ENCODE results near the gene SART1. TPM values are rescaled to one million over a fixed set of nuclear protein-coding genes. Genes with fewer than 3 reads are reported as not detected.

SART1 gene
- total and polyA plus RNA-seq, 4 donors, result 29.2 to 68.2 (median 51.9) TPM

GRCh38 chr11:65975771-65976170 lies 14.2 kb downstream of the SART1 start:
- H3K36me3 ChIP-seq (ENCODE audit: control insufficient read depth, insufficient read depth, low read length), result peaks cover 81% of the 10 kb centered on the region
- no peaks in the 10 kb centered on the region for H3K4me1 ChIP-seq (ENCODE audit: control insufficient read depth, insufficient read depth, low read length)
- 87% methylated on average over 8 of the region's 9 CpGs for WGBS (ENCODE audit: insufficient coverage)
- no peak overlapping the region for H3K27ac ChIP-seq (ENCODE audit: low read depth, low read length)
- no peak for DNase-seq (ENCODE audit: low read depth in 4 of 6, low spot score in 6 of 6)
- no peak overlapping the region for H3K4me3 ChIP-seq (ENCODE audit: low read depth, low read length)
- no peaks in the 10 kb centered on the region for H3K9me3 ChIP-seq (ENCODE audit: control insufficient read depth, insufficient read depth, low read length)
- no peaks in the 10 kb centered on the region for H3K27me3 ChIP-seq (ENCODE audit: control insufficient read depth, insufficient read depth, low read length)

DNA sequence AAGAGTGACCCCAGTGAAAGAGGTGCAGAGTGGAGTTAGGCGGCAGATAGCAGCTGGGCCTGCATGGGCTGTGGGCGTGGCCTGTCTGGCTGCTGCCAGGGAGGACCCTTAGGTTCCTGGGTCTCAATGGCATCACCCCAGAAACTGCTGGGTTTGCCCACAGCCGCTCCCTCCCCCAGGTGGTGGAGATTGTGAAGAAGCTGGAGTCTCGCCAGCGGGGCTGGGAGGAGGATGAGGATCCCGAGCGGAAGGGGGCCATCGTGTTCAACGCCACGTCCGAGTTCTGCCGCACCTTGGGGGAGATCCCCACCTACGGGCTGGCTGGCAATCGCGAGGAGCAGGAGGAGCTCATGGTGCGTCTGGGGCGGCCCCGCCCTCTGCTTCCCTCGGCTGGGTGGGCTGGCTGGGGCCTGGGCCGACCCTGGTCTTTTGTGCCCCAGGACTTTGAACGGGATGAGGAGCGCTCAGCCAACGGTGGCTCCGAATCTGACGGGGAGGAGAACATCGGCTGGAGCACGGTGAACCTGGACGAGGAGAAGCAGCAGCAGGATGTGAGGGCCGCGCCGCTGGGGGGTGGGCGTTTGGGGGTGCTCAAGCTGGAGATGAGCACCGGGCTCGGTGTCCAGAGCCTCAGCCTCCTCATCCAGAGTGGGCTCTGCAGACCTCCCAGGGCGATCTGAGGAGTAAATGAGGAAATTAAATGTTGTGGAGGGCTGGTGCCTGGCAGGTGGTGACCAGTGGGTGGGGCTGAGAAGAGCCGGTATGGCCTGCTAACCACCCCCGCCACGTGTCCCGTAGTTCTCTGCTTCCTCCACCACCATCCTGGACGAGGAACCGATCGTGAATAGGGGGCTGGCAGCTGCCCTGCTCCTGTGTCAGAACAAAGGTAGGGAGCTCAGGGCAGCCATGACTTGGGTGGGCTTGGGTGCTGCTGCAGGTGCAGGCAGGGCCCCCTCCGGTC lies 15.0 kb downstream of the SART1 start:
- no peaks in the 10 kb centered on the region for H3K27me3 ChIP-seq (ENCODE audit: control insufficient read depth, insufficient read depth, low read length)
- H3K27ac ChIP-seq (ENCODE audit: low read depth, low read length), result no peak overlapping the region
- no peak overlapping the region for H3K4me3 ChIP-seq (ENCODE audit: low read depth, low read length)
- DNase-seq (ENCODE audit: low read depth in 4 of 6, low spot score in 6 of 6), result no peak
- H3K9me3 ChIP-seq (ENCODE audit: control insufficient read depth, insufficient read depth, low read length), result no peaks in the 10 kb centered on the region
- H3K36me3 ChIP-seq (ENCODE audit: control insufficient read depth, insufficient read depth, low read length), result peaks cover 83% of the 10 kb centered on the region
- H3K4me1 ChIP-seq (ENCODE audit: control insufficient read depth, insufficient read depth, low read length), result no peaks in the 10 kb centered on the region
- WGBS (ENCODE audit: insufficient coverage), result 89% methylated on average over 42 of the region's 43 CpGs

GRCh38 chr11:65977621-65978390 lies 16.3 kb downstream of the SART1 start:
- Histone ChIP-seq H3K36me3 (ENCODE audit: control insufficient read depth, insufficient read depth, low read length) (peaks cover 84% of the 10 kb centered on the region), H3K27ac (ENCODE audit: low read depth, low read length) (no peak overlapping the region), H3K4me3 (ENCODE audit: low read depth, low read length) (no peak overlapping the region), H3K9me3 (ENCODE audit: control insufficient read depth, insufficient read depth, low read length) (no peaks in the 10 kb centered on the region), H3K4me1 (ENCODE audit: control insufficient read depth, insufficient read depth, low read length) (no peaks in the 10 kb centered on the region), H3K27me3 (ENCODE audit: control insufficient read depth, insufficient read depth, low read length) (no peaks in the 10 kb centered on the region)
- no peak for DNase-seq (ENCODE audit: low read depth in 4 of 6, low spot score in 6 of 6)
- WGBS (ENCODE audit: insufficient coverage), result 96% methylated on average over 28 of the region's 29 CpGs

DNA sequence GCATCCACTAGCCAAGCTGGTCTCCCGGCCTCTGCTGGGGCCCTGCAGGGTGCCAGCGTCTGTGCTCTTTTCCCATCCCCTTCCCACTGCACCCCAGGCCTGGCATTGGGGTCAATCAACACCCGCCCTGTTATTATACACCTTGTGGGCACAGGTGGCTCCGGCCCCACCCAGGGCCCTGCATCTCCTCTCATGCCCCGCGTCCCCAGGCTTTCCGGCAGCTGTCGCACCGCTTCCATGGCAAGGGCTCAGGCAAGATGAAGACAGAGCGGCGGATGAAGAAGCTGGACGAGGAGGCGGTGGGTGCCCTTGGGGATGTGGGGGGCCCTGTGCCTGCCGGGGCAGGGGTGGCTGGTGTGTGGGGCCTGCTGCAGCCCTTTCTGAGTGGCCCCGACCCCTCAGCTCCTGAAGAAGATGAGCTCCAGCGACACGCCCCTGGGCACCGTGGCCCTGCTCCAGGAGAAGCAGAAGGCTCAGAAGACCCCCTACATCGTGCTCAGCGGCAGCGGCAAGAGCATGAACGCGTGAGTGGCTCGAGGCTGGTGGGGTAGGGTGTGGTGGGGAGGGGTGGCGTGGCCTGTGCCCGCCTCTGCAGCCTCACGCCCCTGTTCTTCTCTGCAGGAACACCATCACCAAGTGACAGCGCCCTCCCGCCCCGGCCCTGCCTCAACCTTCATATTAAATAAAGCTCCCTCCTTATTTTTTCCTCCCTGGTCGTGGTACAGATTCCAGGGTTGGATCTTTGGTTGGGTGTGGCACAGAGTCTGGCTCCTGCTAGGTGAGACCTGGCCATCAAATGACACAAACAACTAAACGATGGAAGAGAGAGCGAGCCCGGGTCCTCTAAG lies 17.1 kb downstream of the SART1 start:
- H3K4me3 ChIP-seq (ENCODE audit: low read depth, low read length), result no peak overlapping the region
- no peaks in the 10 kb centered on the region for H3K27me3 ChIP-seq (ENCODE audit: control insufficient read depth, insufficient read depth, low read length)
- no peaks in the 10 kb centered on the region for H3K9me3 ChIP-seq (ENCODE audit: control insufficient read depth, insufficient read depth, low read length)
- H3K4me1 ChIP-seq (ENCODE audit: control insufficient read depth, insufficient read depth, low read length), result no peaks in the 10 kb centered on the region
- no peak overlapping the region for H3K27ac ChIP-seq (ENCODE audit: low read depth, low read length)
- no peak for DNase-seq (ENCODE audit: low read depth in 4 of 6, low spot score in 6 of 6)
- WGBS (ENCODE audit: insufficient coverage), result 94% methylated on average over 17 of the region's 34 CpGs
- peaks cover 82% of the 10 kb centered on the region for H3K36me3 ChIP-seq (ENCODE audit: control insufficient read depth, insufficient read depth, low read length)

GRCh38 chr11:65979261-65979759 lies 17.8 kb downstream of the SART1 start:
- no peak for DNase-seq (ENCODE audit: low read depth in 4 of 6, low spot score in 6 of 6)
- H3K4me3 ChIP-seq (ENCODE audit: low read depth, low read length), result no peak overlapping the region
- no peaks in the 10 kb centered on the region for H3K4me1 ChIP-seq (ENCODE audit: control insufficient read depth, insufficient read depth, low read length)
- H3K27ac ChIP-seq (ENCODE audit: low read depth, low read length), result no peak overlapping the region
- H3K36me3 ChIP-seq (ENCODE audit: control insufficient read depth, insufficient read depth, low read length), result peaks cover 77% of the 10 kb centered on the region
- H3K27me3 ChIP-seq (ENCODE audit: control insufficient read depth, insufficient read depth, low read length), result no peaks in the 10 kb centered on the region
- no peaks in the 10 kb centered on the region for H3K9me3 ChIP-seq (ENCODE audit: control insufficient read depth, insufficient read depth, low read length)
- 86% methylated on average over 5 of the region's 10 CpGs for WGBS (ENCODE audit: insufficient coverage)

- DNase-seq (ENCODE audit: low read depth in 4 of 6, low spot score in 6 of 6), result no peak
- H3K4me3 ChIP-seq (ENCODE audit: low read depth, low read length), result no peak overlapping the region
- H3K36me3 ChIP-seq (ENCODE audit: control insufficient read depth, insufficient read depth, low read length), result peaks cover 59% of the 10 kb centered on the region
- WGBS (ENCODE audit: insufficient coverage), result 86% methylated on average over 12 of the region's 12 CpGs
- H3K27ac ChIP-seq (ENCODE audit: low read depth, low read length), result no peak overlapping the region
- H3K27me3 ChIP-seq (ENCODE audit: control insufficient read depth, insufficient read depth, low read length), result no peaks in the 10 kb centered on the region
- no peaks in the 10 kb centered on the region for H3K9me3 ChIP-seq (ENCODE audit: control insufficient read depth, insufficient read depth, low read length)
- H3K4me1 ChIP-seq (ENCODE audit: control insufficient read depth, insufficient read depth, low read length), result no peaks in the 10 kb centered on the region
These were observed 19.7 kb downstream of the SART1 start for GRCh38 chr11:65981101-65981740.

DNA sequence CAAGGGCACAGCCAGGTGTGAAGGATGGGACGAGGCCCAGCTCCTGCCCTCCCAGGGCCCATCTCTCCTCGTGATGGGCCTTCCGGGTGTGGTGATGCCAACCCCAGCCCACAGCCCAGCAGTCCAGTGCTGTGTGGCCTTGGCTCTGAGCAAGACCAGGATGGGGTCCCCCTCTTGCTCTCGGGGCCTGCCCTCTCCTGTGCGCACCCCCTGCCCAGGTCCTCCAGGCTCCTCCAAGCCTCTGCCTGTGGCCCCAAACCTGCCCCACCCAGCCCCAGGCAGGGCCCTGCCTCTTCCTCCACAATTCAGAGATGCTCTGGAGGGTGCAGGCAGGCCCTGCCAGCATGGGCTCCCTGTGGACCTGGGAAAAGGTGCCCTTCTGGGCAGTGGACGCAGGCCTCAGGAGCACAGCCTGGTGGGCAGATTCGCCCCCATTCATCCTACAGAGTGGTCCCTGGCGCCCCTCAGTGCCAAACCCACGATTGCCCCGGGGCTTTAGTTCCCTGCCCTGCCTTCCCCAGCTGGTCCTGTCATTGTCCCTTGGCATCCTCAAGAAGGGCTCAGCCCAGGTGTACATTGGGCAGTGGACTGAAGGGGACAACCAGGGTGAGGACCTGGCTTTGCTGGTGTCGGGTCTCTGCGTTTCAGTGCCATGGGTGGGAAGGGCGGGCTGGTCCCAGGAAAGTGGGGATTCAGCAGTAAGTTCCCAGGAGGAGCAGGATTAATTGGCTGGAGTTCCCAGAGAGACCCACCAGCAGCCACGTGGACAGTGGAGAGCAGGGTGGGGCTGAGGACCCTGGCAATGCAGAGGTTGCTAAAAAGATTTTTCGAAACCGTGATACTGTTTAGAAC lies 20.7 kb downstream of the SART1 start:
- no peak overlapping the region for H3K27ac ChIP-seq (ENCODE audit: low read depth, low read length)
- DNase-seq (ENCODE audit: low read depth in 4 of 6, low spot score in 6 of 6), result no peak
- H3K27me3 ChIP-seq (ENCODE audit: control insufficient read depth, insufficient read depth, low read length), result no peaks in the 10 kb centered on the region
- no peak overlapping the region for H3K4me3 ChIP-seq (ENCODE audit: low read depth, low read length)
- H3K4me1 ChIP-seq (ENCODE audit: control insufficient read depth, insufficient read depth, low read length), result no peaks in the 10 kb centered on the region
- peaks cover 49% of the 10 kb centered on the region for H3K36me3 ChIP-seq (ENCODE audit: control insufficient read depth, insufficient read depth, low read length)
- WGBS (ENCODE audit: insufficient coverage), result 86% methylated on average over 12 of the region's 16 CpGs
- no peaks in the 10 kb centered on the region for H3K9me3 ChIP-seq (ENCODE audit: control insufficient read depth, insufficient read depth, low read length)

- Histone ChIP-seq H3K4me1 (ENCODE audit: control insufficient read depth, insufficient read depth, low read length) (no peaks in the 10 kb centered on the region), H3K27ac (ENCODE audit: low read depth, low read length) (no peak overlapping the region), H3K9me3 (ENCODE audit: control insufficient read depth, insufficient read depth, low read length) (no peaks in the 10 kb centered on the region), H3K4me3 (ENCODE audit: low read depth, low read length) (no peak overlapping the region), H3K36me3 (ENCODE audit: control insufficient read depth, insufficient read depth, low read length) (peaks cover 45% of the 10 kb centered on the region), H3K27me3 (ENCODE audit: control insufficient read depth, insufficient read depth, low read length) (no peaks in the 10 kb centered on the region)
- no peak for DNase-seq (ENCODE audit: low read depth in 4 of 6, low spot score in 6 of 6)
- WGBS (ENCODE audit: insufficient coverage), result 79% methylated on average over 15 of the region's 22 CpGs
These were observed 21.5 kb downstream of the SART1 start for GRCh38 chr11:65982824-65983588.
